ENCODE measurements around the gene RAB34. TPM values are rescaled to one million over a fixed set of nuclear protein-coding genes. Genes with fewer than 3 reads are reported as not detected.

RAB34 gene
- total RNA-seq, 6 experiments from 2014 or later = 161 to 219 (median 192) TPM

DNA sequence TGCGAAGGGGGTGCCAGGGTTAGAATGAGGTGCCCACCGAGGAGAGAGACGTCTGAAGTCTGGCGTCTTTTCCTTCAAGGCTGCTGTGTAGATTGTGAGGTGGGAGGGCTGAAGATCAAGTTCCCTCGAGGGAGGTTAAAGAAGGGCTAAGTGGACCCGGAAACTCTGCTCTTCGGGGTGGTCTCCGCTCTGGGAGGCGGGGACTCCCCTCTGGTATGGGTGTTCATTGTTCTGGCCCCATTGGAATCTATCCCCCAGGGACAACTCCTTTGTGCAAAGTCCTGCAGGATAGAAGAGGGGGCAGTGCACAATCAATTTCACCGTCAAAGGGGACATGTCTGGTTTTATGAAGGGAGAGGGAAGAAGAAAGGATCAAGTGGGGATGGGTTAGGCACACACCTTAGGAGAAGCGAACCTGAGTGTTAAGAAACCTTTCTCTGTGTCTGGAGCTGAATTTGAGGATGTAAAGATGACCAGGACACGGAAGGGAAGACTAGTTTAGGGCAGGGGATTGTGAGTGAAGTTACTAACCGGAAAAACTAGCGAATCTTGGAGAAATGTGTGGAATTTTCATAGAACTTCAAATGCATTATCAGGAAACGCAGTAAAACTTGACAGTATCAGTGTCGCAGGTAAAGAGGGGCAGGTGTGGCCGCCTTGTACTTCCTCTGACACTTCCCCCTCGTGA is 809 bp upstream of the RAB34 start:
- peaks cover 8% of the 10 kb centered on the region; the same call in 1 of the 2 replicates for H3K9me3 Mint-ChIP-seq
- peaks cover 39% of the 10 kb centered on the region for H3K36me3 Mint-ChIP-seq (ENCODE audit: low read depth)
- H3K4me3 Mint-ChIP-seq = peak overlapping the region; percentile 88
- peaks cover 61% of the 10 kb centered on the region for H3K4me1 Mint-ChIP-seq (ENCODE audit: low read depth)
- TF ChIP-seq, protein P1, sequence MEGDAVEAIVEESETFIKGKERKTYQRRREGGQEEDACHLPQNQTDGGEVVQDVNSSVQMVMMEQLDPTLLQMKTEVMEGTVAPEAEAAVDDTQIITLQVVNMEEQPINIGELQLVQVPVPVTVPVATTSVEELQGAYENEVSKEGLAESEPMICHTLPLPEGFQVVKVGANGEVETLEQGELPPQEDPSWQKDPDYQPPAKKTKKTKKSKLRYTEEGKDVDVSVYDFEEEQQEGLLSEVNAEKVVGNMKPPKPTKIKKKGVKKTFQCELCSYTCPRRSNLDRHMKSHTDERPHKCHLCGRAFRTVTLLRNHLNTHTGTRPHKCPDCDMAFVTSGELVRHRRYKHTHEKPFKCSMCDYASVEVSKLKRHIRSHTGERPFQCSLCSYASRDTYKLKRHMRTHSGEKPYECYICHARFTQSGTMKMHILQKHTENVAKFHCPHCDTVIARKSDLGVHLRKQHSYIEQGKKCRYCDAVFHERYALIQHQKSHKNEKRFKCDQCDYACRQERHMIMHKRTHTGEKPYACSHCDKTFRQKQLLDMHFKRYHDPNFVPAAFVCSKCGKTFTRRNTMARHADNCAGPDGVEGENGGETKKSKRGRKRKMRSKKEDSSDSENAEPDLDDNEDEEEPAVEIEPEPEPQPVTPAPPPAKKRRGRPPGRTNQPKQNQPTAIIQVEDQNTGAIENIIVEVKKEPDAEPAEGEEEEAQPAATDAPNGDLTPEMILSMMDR (IDR thresholded peaks at IDR 0.05) = no peak
- DNase-seq = no peak
- peak overlapping the region; percentile 91 for H3K27ac Mint-ChIP-seq
- H3K27me3 Mint-ChIP-seq (ENCODE audit: insufficient read depth) = peaks cover 9% of the 10 kb centered on the region

DNA sequence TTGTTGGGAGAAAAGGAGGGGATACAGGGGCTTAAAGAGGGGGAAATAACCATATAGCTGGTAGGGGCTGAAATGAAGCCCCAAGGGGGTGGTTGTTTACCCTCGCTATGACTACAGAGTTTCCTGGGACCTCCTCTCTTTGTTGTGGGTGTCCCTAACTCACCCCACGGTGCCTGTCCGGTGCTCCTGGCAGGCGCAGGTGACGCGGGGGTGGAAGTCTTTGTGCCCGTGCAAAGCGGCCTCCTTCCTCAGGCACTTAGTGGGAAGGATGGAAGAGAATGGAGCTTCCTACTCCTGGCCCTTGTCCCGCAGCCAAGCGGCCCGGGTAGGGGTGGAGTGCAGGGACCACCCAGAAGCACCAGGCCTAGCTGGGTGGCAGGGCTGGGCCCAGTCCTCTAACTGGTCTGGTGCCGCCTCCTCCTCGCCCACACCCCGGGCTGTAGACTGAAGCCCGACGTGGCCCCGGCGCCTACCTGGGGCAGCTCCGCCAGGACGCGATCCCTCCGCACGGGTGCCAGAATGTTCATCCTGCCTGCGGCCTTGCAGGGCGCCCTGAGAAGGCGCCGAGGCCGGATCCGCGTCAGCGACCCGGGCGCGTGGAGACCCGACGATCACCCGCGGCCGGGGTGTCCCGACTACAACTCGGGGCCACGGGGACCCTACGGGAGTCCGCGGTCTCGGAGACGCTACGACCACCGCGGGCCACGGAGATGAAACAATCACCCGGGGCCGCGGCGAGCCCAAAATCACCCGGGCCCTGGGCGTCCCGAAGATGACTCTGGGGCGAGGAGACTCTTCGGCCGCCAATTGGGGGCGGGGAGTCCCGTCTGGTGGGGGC is 709 bp downstream of the RAB34 start:
- H3K36me3 Mint-ChIP-seq (ENCODE audit: low read depth) = peaks cover 46% of the 10 kb centered on the region
- peaks cover 13% of the 10 kb centered on the region for H3K27me3 Mint-ChIP-seq (ENCODE audit: insufficient read depth)
- peaks cover 55% of the 10 kb centered on the region for H3K4me1 Mint-ChIP-seq (ENCODE audit: low read depth)
- no peak for DNase-seq
- H3K27ac Mint-ChIP-seq = peak overlapping the region; percentile 82
- H3K9me3 Mint-ChIP-seq = peaks cover 8% of the 10 kb centered on the region; the same call in 1 of the 2 replicates
- peak overlapping the region; percentile 88 for H3K4me3 Mint-ChIP-seq
- TF ChIP-seq, protein P1 (IDR thresholded peaks at IDR 0.05) = no peak

DNA sequence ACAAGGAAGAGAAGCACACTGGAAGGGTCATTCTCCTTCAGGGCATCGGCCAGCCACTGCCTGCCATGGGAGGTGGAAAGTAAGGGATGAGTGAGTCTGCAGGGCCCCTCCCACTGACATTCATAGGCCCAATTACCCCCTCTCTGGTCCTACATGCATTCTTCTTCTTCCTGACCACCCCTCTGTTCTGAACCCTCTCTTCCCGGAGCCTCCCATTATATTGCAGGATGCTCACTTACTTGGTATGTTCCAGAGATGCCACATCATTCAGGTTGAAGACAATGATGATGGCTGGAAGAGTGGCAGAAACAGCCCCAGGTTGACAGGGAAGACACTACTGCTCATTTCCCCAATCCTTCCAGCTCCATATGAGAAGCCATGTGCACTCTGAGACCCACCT is 2.5 kb downstream of the RAB34 start:
- Mint-ChIP-seq H3K4me3 (peak overlapping the region; percentile 88; the same call in 1 of the 2 replicates), H3K9me3 (peaks cover 3% of the 10 kb centered on the region; the same call in 1 of the 2 replicates), H3K4me1 (ENCODE audit: low read depth) (peaks cover 52% of the 10 kb centered on the region), H3K27me3 (ENCODE audit: insufficient read depth) (peaks cover 13% of the 10 kb centered on the region), H3K36me3 (ENCODE audit: low read depth) (peaks cover 31% of the 10 kb centered on the region), H3K27ac (peak overlapping the region; percentile 25; the same call in 1 of the 2 replicates)
- DNase-seq = no peak
- TF ChIP-seq, protein P1 (IDR thresholded peaks at IDR 0.05) = no peak

DNA sequence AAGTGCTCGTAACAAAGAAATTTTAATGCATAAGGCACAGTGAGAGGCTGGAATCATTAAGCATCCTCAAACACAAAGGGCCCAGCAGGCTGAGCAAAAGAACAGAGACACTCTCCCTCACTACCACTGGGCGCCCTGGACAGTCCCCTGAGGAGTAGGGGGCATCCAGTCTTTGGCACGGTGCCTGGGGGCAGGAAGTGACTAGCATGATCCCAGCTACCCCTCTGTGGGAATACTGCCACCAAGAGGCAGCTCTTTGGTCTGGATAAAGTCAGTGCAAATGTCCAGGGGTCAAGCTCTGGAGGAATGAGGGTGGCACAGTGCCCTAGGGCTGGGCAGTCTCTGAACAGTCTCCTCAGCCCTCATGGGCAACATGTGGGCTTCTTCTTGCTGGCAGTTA is 3.4 kb downstream of the RAB34 start:
- H3K27me3 Mint-ChIP-seq (ENCODE audit: insufficient read depth) = peaks cover 8% of the 10 kb centered on the region
- H3K4me3 Mint-ChIP-seq = no peak overlapping the region
- TF ChIP-seq, protein P1 (IDR thresholded peaks at IDR 0.05) = peak; percentile 42
- no peak for DNase-seq
- peaks cover 50% of the 10 kb centered on the region for H3K4me1 Mint-ChIP-seq (ENCODE audit: low read depth)
- H3K27ac Mint-ChIP-seq = no peak overlapping the region; the same call in 1 of the 2 replicates
- no peaks in the 10 kb centered on the region for H3K9me3 Mint-ChIP-seq
- peaks cover 26% of the 10 kb centered on the region for H3K36me3 Mint-ChIP-seq (ENCODE audit: low read depth)

DNA sequence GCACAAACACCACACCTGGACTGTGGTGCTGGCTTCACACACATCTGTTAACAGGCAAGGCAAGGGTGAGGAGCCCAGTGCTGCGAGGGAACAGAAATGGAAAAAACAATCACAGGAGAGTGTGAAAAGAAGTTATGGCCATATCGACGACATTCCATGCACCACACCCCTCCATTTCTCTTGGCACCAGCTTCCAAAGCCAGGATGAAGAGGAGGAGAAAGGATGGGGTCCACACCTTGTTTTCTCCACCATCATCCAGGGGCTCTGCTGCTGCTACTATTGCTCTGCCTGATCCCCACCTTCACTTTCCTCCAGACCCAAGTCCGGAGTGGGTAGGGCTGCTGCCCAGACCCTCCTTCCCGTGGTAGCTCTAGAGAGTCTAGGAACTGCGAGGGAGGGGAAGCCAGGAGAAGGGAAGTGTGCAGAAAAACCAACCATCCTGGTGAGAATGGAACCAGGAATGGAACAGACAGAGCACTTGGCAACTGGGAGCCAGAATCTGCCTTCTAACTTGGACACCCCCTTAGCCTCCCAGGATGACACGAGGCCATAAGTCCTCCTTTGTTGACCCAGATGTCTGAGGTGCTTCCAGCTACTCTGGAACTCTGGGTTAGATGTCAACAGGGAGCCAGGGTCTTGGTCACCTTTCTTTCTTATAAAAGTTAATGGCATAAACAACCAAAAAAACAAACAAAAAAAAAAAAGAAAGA is 4.8 kb downstream of the RAB34 start:
- TF ChIP-seq, protein P1 (IDR thresholded peaks at IDR 0.05) = no peak
- H3K4me1 Mint-ChIP-seq (ENCODE audit: low read depth) = peaks cover 35% of the 10 kb centered on the region
- DNase-seq = no peak
- H3K36me3 Mint-ChIP-seq (ENCODE audit: low read depth) = peaks cover 31% of the 10 kb centered on the region
- peak overlapping the region; percentile 33 for H3K4me3 Mint-ChIP-seq
- peaks cover 8% of the 10 kb centered on the region for H3K27me3 Mint-ChIP-seq (ENCODE audit: insufficient read depth)
- no peaks in the 10 kb centered on the region for H3K9me3 Mint-ChIP-seq
- peak overlapping the region; percentile 96 for H3K27ac Mint-ChIP-seq

Data from HFFc6 (cell line).